ENCODE results near the gene CPLX1.

GRCh38 chr4:744212-744841, 81.6 kb downstream of the CPLX1 start:
- TF ChIP-seq CTCF (IDR thresholded peaks at IDR 0.05) = no peak
- TF ChIP-seq POLR2A (IDR thresholded peaks at IDR 0.05) = no peak

Data from testis (tissue), 2 donors.